Measurements from ENCODE around the gene GRAMD1B.

DNA sequence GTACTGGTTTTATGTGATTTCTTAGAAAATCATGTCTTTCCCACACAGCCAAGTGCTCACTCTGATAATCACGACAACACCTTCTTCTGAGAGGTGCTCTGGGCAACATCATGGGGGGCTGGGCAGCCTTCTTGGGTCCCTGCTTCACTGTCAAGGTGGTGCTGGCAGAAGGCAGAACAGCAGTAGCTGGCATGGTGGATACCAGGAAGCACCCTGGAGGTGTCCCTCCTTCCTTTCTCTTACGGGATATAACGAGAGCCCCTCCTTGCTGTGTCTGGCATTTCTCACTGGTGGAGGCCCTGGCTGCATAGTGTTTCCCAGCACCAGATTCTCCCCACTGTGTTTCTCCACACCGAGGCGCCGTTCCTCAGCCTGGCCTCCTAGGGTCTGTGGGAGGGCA is 163.5 kb downstream of the GRAMD1B start:
- TF ChIP-seq, protein P1, sequence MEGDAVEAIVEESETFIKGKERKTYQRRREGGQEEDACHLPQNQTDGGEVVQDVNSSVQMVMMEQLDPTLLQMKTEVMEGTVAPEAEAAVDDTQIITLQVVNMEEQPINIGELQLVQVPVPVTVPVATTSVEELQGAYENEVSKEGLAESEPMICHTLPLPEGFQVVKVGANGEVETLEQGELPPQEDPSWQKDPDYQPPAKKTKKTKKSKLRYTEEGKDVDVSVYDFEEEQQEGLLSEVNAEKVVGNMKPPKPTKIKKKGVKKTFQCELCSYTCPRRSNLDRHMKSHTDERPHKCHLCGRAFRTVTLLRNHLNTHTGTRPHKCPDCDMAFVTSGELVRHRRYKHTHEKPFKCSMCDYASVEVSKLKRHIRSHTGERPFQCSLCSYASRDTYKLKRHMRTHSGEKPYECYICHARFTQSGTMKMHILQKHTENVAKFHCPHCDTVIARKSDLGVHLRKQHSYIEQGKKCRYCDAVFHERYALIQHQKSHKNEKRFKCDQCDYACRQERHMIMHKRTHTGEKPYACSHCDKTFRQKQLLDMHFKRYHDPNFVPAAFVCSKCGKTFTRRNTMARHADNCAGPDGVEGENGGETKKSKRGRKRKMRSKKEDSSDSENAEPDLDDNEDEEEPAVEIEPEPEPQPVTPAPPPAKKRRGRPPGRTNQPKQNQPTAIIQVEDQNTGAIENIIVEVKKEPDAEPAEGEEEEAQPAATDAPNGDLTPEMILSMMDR (IDR thresholded peaks at IDR 0.05; ENCODE audit: poor library complexity) = no peak
- no peak for TF ChIP-seq EZH2phosphoT487 (IDR thresholded peaks at IDR 0.05; ENCODE audit: low read depth, severe bottlenecking, unreplicated experiment)
